Germinal center (tissue), 1 donor: ENCODE results near the gene FYB2.

ENCODE experiments used
- DNase-seq: peaks from one replicate; pipeline ENCODE4 v3.0.0; 2012; ENCODE audit warnings: mixed read lengths, low spot score

FYB2 gene

DNA sequence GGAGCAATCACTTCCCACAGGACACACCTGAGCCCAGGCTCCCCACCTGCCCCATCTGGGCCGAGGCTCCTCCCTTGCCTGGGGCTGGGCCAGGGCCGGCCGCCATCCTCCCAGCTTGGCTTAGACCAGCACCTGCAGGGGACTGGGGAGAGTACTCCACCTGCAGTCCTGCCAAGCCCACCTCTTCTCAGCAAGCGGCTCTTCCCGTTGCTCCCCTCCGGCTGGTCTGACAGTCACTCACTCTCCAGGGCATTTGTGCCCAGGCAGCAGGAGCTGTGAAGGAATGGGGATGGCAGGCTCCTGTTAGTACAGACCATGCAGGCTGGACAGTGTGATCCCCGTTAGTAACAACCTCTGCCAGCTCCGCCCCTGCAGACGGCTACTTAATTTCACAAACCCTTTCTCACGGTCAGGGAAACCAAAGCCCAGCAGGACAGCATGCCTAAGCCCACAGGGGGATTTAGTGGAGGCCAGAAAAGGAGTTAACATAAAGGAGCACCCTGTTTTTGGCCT lies at the start of gene FYB2:
TSS of gene FYB2 (minus strand) at position 18 of the 513 bp plus-strand sequence. CDS start 114 bp downstream, outside the sequence.
- no peak for DNase-seq

DNA sequence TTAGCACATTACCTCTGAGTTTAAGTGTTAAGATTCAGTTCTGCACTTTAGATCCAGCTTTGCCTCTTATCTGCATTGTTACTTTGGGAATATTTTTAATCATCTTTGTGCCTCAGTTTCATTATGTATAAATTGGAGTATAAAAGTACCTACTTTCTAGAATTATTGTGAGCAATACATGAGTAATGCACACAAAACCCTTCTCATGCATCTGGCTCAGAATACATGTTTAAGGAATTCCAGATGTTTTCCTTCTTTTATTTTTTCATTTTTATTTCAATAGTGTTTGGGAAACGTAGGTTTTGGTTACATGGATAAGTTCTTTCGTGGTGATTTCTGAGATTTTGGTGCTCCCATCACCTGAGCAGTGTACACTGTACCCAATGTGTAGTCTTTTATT lies 49.6 kb upstream of the FYB2 start:
- no peak for DNase-seq

GRCh38 chr1:56867491-56867890 lies 48.3 kb upstream of the FYB2 start:
- DNase-seq, result no peak

GRCh38 chr1:56866656-56867055 lies 47.5 kb upstream of the FYB2 start:
- no peak for DNase-seq

- no peak for DNase-seq
Measured at GRCh38 chr1:56864430-56864829, 45.2 kb upstream of the FYB2 start.

DNA sequence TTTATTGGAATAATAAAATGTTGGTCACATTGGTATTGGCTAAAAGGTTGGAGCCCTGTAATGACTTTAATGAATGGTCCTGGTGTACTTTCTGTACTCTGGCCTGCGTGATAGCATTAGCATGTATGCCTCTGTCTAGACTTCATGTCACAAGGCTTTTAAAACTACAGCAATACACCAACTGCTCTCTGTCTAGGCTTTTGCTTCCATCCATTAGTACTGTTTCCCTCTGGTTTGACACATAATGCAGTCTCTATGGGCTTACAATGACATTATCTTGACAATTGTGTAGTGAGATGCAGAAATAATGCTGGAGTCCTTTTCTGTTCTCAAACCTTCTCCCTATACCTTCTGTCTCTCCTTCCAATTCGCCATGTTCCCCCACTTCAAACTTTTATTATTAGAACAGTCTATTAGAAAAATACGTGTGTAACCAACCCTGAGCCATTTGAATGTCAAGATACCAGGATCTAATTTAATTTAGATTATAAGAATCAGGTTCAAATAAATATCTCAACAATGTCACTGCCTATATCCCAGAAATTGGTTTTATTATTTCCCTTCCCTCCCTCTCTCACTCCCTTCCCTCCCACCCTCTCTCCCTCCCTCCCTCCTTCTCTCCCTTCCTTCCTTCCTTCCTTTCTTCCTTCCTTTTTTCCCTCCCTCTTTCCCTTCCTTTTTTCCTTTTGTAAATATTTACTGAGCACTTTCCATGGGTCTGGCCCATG lies 44.2 kb upstream of the FYB2 start:
- no peak for DNase-seq

- DNase-seq, result no peak
Measured at GRCh38 chr1:56859287-56859686, 40.1 kb upstream of the FYB2 start.

DNA sequence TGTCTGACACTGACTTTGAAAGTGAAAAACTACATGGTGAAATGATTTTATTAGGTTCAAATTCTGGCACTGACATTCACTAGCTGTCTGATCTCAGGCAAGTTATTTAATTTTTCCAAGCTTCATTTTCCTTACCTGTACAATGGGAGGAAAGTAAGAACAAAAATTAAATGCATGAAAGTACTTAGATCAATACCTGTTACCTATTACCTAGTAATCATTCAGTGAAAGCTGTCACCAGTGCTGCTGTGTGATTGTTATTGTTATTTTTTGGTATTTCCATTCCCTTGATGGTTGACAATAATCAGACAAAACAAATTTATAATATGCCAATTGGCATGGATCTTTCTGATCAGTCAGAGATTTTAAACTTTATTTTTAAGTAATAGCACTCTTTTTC lies 37.0 kb upstream of the FYB2 start:
- DNase-seq, result no peak

DNA sequence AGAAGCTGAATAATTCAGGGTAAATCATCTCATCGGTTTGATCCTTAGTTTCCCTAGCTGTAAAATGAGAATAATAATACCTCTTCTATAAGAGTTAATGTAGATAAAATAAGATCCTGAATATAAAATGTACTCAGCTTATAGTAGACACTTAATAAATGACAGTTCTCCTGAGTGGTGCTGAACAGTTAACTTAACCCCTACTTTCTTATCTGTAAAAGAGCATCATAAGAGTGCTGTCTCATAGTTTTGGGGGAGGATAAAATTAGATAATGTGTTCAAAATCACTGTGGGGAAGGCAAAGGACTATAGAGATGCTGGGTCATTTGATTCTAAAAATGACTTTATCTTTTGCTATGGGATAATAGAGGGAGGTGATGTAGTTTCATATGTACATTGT lies 36.0 kb upstream of the FYB2 start:
- no peak for DNase-seq

DNA sequence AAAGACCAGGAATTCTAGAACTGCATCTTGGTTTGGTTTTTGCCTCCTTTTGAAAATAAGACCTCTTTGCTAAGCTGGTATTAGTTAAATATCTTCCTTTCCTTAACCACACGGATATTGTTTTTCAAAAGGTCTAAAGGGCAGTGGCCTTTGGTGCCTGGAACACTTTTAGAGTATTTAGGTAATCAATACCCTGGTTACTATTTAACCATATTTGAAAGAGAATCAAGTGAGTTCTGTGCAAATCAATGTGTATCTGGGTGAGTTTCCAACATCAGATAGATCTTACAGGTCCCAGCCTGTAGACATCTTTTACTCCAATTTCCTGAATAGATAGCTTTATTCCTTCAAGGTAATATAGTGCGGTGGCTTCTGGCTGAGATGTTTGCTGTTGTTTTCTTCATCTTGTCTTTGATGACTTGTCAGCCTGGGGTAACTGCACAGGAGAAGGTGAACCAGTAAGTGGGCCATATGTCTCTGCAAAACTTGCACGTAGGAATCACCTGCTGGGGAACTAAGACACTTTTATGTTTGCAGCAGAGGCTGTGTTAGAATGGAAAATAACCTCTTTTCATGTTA lies 35.4 kb upstream of the FYB2 start, which contains the start of gene C8A:
TSS of gene C8A (plus strand) at position 277 of the 579 bp plus-strand sequence. CDS start at position 382, 105 bp downstream.
- DNase-seq, result no peak

DNA sequence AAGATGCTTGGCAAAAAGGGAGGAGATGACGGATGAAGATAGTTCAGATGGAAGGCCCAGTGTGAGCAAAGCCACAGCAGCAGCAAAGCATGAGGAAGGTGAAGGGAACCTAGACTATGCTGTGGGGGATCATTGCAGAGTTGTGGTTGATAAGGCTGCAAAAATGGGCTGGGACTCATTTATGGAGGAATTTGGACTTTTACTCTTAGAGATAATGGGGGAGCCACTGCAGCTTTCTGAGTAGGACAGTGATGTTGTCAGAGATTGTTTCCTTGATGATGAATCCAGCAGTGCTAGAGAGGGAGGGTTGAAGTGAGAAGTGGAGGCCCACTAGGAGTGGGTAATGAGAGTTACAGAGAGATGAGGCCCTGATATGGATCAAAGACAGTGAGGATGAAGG lies 33.3 kb upstream of the FYB2 start:
- DNase-seq, result no peak

DNA sequence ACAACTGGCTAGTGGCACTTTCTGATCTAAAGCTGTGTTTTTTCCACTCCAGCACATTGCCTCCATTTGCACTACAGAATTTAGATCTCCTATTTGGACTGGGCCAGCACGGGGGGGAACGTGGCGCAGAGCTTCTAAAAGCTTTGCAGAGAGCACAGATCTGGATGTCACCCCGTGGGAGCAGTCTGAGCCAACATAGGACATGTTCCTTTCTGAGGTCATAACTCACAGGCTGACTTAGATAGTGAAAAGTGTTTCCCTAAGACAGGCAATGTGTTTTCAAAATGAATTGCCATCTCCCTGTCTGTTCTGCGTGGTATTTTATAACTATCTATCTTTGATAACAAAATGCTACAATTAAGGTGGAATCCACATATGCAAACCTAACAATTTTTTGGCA lies 31.7 kb upstream of the FYB2 start:
- no peak for DNase-seq

DNA sequence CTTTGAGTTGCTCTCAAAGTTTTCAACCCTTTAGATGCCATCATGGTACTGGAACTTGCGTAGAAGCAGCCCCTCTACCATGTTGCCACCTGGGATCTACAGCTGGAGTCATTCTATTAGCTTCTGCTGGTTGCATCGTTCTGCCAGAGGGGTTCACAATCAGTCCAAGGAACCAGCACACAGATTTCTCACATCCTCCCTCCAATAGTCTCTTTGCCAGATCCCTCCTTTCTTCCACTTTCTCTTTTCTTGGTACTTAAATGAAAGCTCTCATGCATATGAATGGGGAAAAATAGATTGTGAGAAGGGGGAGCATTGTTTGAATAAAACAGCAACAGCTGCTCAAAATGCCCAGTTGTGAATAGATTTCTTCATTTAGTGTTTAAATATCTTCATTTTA lies 31.2 kb upstream of the FYB2 start:
- DNase-seq, result no peak

DNA sequence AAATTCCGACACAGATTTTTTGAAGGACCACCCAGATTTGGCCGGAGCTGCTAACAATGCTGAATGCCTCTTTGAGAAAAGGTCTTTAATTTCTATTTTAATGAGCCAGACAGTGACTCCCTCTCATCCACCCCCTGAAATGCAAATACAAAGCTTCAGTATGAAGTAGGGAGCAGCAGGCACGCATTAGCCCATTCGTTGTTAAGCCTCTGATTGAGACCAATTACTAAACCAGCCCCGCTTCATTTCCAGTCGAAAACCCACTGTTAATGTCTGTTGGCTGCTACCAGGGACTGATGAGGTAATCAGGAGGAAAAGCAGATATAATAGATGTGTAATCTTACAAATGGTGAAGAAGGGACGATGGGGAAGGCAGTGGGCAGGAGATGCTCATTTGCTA lies 30.5 kb upstream of the FYB2 start:
- DNase-seq, result no peak

- no peak for DNase-seq
Measured at GRCh38 chr1:56845343-56845742, 26.1 kb upstream of the FYB2 start.

DNA sequence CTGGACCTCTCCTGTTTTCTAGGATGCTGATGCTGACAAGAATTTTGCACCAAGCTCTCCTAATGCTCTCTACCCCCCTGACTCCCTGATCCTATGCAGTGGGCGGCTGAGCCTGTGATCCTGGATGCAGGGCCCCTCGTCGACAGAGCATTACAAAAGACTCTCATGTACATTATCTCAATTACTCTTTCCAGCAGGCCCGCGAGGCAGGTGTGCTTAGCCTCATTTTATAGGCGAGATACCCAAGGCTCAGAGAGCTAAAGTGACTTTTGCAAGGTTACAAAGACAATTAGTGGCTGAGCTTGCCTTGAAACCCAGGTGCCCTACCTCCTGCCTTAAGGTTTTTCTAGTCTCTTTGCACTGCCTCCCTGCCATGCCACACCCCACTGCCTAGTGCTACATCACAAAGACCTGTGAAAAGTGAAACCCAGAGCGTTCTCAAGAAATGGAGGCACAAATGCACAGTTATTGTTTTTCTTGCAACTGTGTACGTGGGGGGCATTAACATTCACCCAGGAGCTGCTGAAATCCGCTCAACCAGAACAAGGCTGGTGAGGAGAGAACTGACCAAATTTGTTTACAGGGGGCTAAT lies 25.4 kb upstream of the FYB2 start:
- no peak for DNase-seq

- DNase-seq, result no peak
Measured at GRCh38 chr1:56843544-56843943, 24.3 kb upstream of the FYB2 start.

DNA sequence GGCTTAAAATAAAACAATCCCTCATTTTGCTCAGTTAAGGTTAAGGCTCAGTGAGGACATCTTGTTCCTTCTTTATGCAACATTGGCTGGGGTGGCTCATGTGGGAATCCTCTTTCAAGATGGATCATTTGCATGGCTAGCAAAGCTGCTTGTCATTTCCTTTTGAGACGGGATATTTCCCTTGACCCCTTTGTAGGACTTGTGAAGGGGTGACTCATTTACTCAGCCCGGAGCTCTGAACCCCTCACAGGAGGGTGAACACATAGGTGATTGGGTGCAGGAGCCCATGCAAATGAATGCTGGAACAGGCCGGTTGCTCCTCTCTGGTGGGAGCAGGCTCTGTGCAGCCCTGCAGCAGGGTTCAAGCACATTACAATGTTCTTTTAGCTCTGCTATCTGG lies 19.6 kb upstream of the FYB2 start:
- DNase-seq, result no peak

DNA sequence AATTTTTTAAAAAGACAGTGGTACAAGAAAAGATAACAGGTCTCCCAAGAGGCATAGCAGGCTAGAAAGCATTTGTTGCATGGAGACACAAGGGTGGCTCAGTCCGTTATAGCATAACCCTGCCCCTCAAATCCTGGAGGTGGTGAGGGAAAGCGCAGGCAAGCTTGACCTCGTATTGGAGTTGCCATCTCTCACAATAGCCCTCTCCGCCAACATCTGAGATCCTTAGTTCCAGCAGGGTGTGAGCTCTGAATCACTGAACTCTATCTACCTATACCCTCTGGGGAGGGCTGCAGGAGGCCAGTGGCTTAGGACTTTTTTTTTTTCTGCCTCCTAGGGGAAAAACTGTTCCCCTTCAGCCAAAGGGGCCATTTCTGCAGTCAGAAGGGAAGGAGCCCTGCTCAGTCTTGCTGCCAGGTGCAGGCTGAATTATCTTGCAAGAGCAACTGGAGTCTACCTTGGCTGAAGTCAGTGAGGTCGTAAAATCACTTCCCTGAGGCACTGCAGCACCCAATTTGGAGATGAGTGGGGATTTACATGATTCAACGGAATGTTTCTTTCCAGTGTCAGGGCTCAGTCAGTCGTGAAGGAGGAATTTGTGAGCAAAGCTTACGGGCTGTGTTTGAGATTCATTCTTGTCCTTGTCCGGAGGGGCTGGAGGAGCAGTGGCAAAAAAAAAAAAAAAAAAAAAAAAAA lies 18.2 kb upstream of the FYB2 start:
- DNase-seq, result no peak

DNA sequence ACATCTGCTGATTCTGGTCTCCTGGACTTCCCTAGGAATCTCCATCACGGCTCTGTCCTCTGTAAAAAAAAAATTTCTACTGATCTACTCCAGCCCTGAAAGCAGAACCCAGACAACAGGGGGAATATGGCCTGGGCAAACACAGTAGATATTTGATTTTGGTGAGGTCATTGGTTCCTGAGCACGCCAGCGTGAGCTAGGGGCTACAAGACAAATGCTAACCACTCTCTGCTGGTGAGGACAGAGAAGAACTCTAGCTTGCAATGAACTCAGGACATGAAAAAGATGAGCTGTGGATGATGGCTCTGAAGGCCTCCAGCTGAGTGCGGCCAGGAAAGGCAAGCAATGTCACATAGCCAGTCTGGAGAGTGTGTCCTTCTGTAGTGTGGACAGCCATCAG lies 17.2 kb upstream of the FYB2 start:
- DNase-seq, result no peak

DNA sequence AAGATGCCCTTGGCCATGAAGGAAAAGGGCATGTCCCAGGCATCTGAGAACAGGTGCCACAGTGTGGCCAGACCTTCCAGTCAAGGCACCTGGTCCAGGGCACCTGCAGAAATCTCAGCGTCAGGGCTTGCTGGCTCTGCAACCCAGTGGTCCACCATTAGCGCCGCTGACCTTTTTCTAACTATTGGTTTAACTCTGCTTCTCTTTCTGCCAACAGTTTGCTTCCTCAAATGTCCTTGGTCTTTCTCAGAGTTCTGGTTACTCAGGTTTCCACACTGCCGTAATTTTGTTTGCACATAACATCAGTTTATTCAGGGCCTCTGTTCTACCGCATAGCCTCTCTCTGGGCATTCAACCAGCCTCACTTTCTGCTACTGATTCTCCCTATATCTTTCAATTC lies 16.5 kb upstream of the FYB2 start:
- DNase-seq, result no peak

DNA sequence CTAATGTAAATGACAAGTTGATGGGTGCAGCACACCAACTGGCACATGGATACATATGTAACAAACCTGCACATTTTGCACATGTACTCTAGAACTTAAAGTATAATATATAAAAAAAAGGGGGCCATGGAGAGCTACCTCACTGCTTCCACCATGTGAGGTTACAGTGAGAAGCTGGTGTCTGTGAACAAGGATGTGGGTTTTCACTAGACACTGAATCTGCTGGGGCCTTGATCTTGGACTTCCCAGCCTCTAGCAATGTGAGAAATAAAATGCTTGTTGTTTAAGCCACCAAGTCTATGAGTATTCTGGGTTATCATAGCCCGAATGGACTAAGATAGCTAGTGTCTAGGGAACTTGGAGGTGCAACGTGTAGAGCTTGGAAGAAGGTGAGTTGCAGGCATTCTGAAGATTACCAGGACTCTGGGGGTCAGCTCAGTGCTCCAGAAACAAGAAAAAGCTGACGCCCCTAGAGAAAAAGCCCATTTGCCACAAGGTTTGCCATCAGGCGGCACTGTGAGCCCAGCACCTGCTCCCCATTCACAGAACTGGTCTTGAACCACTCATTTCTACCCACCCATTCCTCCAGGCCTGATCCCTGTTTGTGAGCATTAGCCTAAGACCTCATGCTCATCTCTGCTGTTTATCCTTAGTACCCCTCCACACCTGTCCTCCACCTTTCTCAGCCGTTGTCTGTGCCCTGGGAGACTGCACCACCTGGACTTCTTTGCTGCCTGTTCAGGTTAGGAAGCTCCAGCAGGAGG lies 15.1 kb upstream of the FYB2 start:
- DNase-seq, result no peak
